CD4-positive, alpha-beta T cell (primary cell): ENCODE data around the gene MEGF9. TPM values are rescaled to one million over a fixed set of nuclear protein-coding genes. Genes with fewer than 3 reads are reported as not detected.

Experiments
- ATAC-seq: fragments of 200-7000 bp; cut with Tn5 transposase; one replicate; pipeline ENCODE4 v1.10.0; 2022; ENCODE audit warnings: mild to moderate bottlenecking; ENCODE audit not compliant: poor library complexity
- CTCF ChIA-PET: fragments of 350-600 bp; sonication (Branson Sonifier 250); formaldehyde crosslinking; loops from one replicate; lab custom pipeline; 2021; ENCODE audit warnings: antibody characterized with exemption, inconsistent platforms; lab: Charles Lee
- POLR2A ChIA-PET: fragments of 350-600 bp; sonication (Branson Sonifier 250); formaldehyde crosslinking; loops from one replicate; lab custom pipeline; 2021; ENCODE audit warnings: antibody characterized with exemption, inconsistent platforms; lab: Charles Lee
- DNase-seq, 14 experiments: peaks; one replicate each; pipeline ENCODE4 v3.0.0-alpha.2; 2013 to 2020; ENCODE audit warnings: mixed read lengths in 2 of 14
- H3K27ac ChIP-seq, 2 donors: one replicate each; pipeline versions ENCODE4 v1.5.1 to v1.7.0; 2013; ENCODE audit warnings: low read length in 2 of 2, low read depth in 1 of 2, mild to moderate bottlenecking in 1 of 2
- H3K27me3 ChIP-seq, 2 experiments: 1 replicate in 1 of 2; 2 replicates in 1 of 2; pipeline versions ENCODE4 v1.6.1 to v1.7.0; 2013; ENCODE audit warnings: low read length in 2 of 2, control low read depth in 1 of 2, mild to moderate bottlenecking in 1 of 2, moderate library complexity in 1 of 2; ENCODE audit not compliant: insufficient read depth in 2 of 2, control insufficient read depth in 1 of 2
- H3K36me3 ChIP-seq: one replicate; pipeline ENCODE4 v1.6.1; 2013; ENCODE audit warnings: low read length, control low read depth; ENCODE audit not compliant: insufficient read depth
- H3K4me1 ChIP-seq: one replicate; pipeline ENCODE4 v1.6.1; 2013; ENCODE audit warnings: low read length, control low read depth; ENCODE audit not compliant: insufficient read depth
- H3K4me3 ChIP-seq: one replicate; pipeline ENCODE4 v1.5.1; 2013; ENCODE audit warnings: mild to moderate bottlenecking, low read length, moderate library complexity
- H3K9me3 ChIP-seq, 2 experiments: 1 replicate in 1 of 2; 2 replicates in 1 of 2; pipeline versions ENCODE4 v1.6.1 to v1.7.0; 2013; ENCODE audit warnings: low read length in 2 of 2, mild to moderate bottlenecking in 2 of 2, control low read depth in 1 of 2, moderate library complexity in 1 of 2; ENCODE audit not compliant: control insufficient read depth in 1 of 2, insufficient read depth in 1 of 2
- H3K27ac Mint-ChIP-seq: one replicate; pipeline ENCODE4 v1.8.0; 2020; ENCODE audit warnings: mixed read lengths
- H3K27me3 Mint-ChIP-seq: one replicate; pipeline ENCODE4 v1.8.0; 2021; ENCODE audit warnings: mixed read lengths
- H3K36me3 Mint-ChIP-seq: one replicate; pipeline ENCODE4 v1.8.0; 2021; ENCODE audit warnings: low read depth, mixed read lengths
- H3K4me1 Mint-ChIP-seq: one replicate; pipeline ENCODE4 v1.8.0; 2021; ENCODE audit warnings: low read depth, mixed read lengths
- H3K4me3 Mint-ChIP-seq: one replicate; pipeline ENCODE4 v1.8.0; 2020; ENCODE audit warnings: mild to moderate bottlenecking, mixed read lengths
- H3K9me3 Mint-ChIP-seq: one replicate; pipeline ENCODE4 v1.8.0; 2020; ENCODE audit warnings: mixed read lengths
- CTCF ChIP-seq: fragments of 200-600 bp; IDR thresholded peaks from one replicate; pipeline ENCODE4 v1.8.0; 2022; ENCODE audit warnings: antibody characterized with exemption, mild to moderate bottlenecking
- intact Hi-C, 2 experiments: fragments of 100-400 bp; cut with DNase I in 1 of 2; cut with micrococcal nuclease in 1 of 2; formaldehyde crosslinking; loops; one replicate each; pipeline versions ENCODE4 v1.15.1 to v1.9.0; 2023 to 2025; cut with DNase I, micrococcal nuclease
- total RNA-seq, 174 experiments: library from RNA in 2 of 174; stranded (reverse) in 2 of 174; gene quantifications; one replicate each; pipeline ENCODE4 v1.2.3 and lab custom pipeline; 2021 to 2026

MEGF9 gene
- total RNA-seq, 2 experiments from 2014 or later, result 4.0 to 4.5 TPM

GRCh38 chr9:120640380-120640779, 73.9 kb downstream of the MEGF9 start:
- no peak for TF ChIP-seq CTCF
- Histone ChIP-seq H3K27me3 (no peaks in the 10 kb centered on the region), H3K4me1 (no peaks in the 10 kb centered on the region), H3K4me3 (no peak overlapping the region), H3K9me3 (peaks cover 2 to 4% of the 10 kb centered on the region in 2 experiments), H3K27ac (no peak overlapping the region), H3K36me3 (peaks cover 5% of the 10 kb centered on the region)
- Mint-ChIP-seq H3K4me3 (no peak overlapping the region), H3K27me3 (no peaks in the 10 kb centered on the region), H3K4me1 (no peaks in the 10 kb centered on the region), H3K27ac (no peak overlapping the region), H3K9me3 (peaks cover 6% of the 10 kb centered on the region), H3K36me3 (peaks cover 49% of the 10 kb centered on the region)
- POLR2A ChIA-PET, result no interaction called here
- CTCF ChIA-PET, result no interaction called here
- intact Hi-C loops, result no loop called here
- no peak for ATAC-seq
- no peak for DNase-seq

- ChIA-PET POLR2A (no interaction called here), CTCF (no interaction called here)
- intact Hi-C loops, result no loop called here
- ATAC-seq (no peak), DNase-seq (no peak)
- H3K9me3 ChIP-seq, result peaks cover 9 to 10% of the 10 kb centered on the region in 2 experiments
- H3K4me3 ChIP-seq, result no peak overlapping the region
- no peak overlapping the region for H3K27ac Mint-ChIP-seq
- no peak for TF ChIP-seq CTCF
- no peaks in the 10 kb centered on the region for H3K27me3 Mint-ChIP-seq
- H3K36me3 Mint-ChIP-seq, result peaks cover 43% of the 10 kb centered on the region
- no peaks in the 10 kb centered on the region for H3K4me1 ChIP-seq
- H3K4me1 Mint-ChIP-seq, result no peaks in the 10 kb centered on the region
- no peaks in the 10 kb centered on the region for H3K27me3 ChIP-seq
- H3K36me3 ChIP-seq, result peaks cover 5% of the 10 kb centered on the region
- no peak overlapping the region for H3K27ac ChIP-seq
- H3K9me3 Mint-ChIP-seq, result peaks cover 13% of the 10 kb centered on the region
- no peak overlapping the region for H3K4me3 Mint-ChIP-seq
These were observed 76.4 kb downstream of the MEGF9 start for GRCh38 chr9:120637919-120638318.

- DNase-seq (no peak), ATAC-seq (no peak)
- ChIA-PET CTCF (no interaction called here), POLR2A (no interaction called here)
- Histone ChIP-seq H3K27ac (no peak overlapping the region), H3K36me3 (no peaks in the 10 kb centered on the region), H3K4me3 (no peak overlapping the region), H3K4me1 (no peaks in the 10 kb centered on the region), H3K9me3 (peaks cover 9 to 10% of the 10 kb centered on the region in 2 experiments), H3K27me3 (no peaks in the 10 kb centered on the region)
- TF ChIP-seq CTCF, result no peak
- Mint-ChIP-seq H3K4me1 (no peaks in the 10 kb centered on the region), H3K27ac (no peak overlapping the region), H3K27me3 (no peaks in the 10 kb centered on the region), H3K9me3 (peaks cover 10% of the 10 kb centered on the region), H3K4me3 (no peak overlapping the region), H3K36me3 (peaks cover 38% of the 10 kb centered on the region)
- intact Hi-C loops, result no loop called here
These were observed 77.9 kb downstream of the MEGF9 start for GRCh38 chr9:120636194-120636957.
